Astrocyte of the spinal cord (primary cell): ENCODE data around the gene HOXB2.
A peak's percentile ranks its signal among the peaks of the same experiment; 100 is the strongest.

ENCODE experiments used
- DNase-seq: peaks from one replicate; pipeline ENCODE4 v3.0.0; 2011; ENCODE audit warnings: low read depth, low spot score
- H3K4me3 ChIP-seq: 2 replicates; pipeline ENCODE4 v1.5.1; 2011; ENCODE audit warnings: low read depth, mild to moderate bottlenecking, low read length, moderate library complexity
- CTCF ChIP-seq: IDR thresholded peaks from 2 replicates; pipeline ENCODE4 v1.5.1; 2012; ENCODE audit warnings: low read depth, mild to moderate bottlenecking, low read length, inconsistent platforms
- in situ Hi-C: cut with HindIII; loops from 2 replicates; pipeline ENCODE4 v1.10.0; 2017; ENCODE audit warnings: low sequenced_read_pairs

The HOXB2 gene

GRCh38 chr17:48505788-48506187 is 39.1 kb downstream of the HOXB2 start:
- DNase-seq, result peak; percentile 84
- in situ Hi-C loops, result no loop called here
- no peak overlapping the region for H3K4me3 ChIP-seq
- TF ChIP-seq CTCF, result no peak

- no peak for DNase-seq
- in situ Hi-C loops, result no loop called here
- TF ChIP-seq CTCF, result no peak
- H3K4me3 ChIP-seq, result no peak overlapping the region
Observed at GRCh38 chr17:48504953-48505352, 40.0 kb downstream of the HOXB2 start.

- DNase-seq, result no peak
- in situ Hi-C loops, result no loop called here
Observed at GRCh38 chr17:48503747-48504146, 41.2 kb downstream of the HOXB2 start.

GRCh38 chr17:48502901-48503300 is 42.0 kb downstream of the HOXB2 start:
- no peak overlapping the region for H3K4me3 ChIP-seq
- TF ChIP-seq CTCF, result no peak
- in situ Hi-C loops, result no loop called here
- DNase-seq, result no peak

More at GRCh38 chr17:48503747-48504146, 41.2 kb downstream of the HOXB2 start:
- TF ChIP-seq CTCF, result no peak
- H3K4me3 ChIP-seq, result no peak overlapping the region

GRCh38 chr17:48502312-48502711 is 42.6 kb downstream of the HOXB2 start:
- no peak for TF ChIP-seq CTCF

GRCh38 chr17:48500435-48501426 is 44.2 kb downstream of the HOXB2 start:
- H3K4me3 ChIP-seq, result no peak overlapping the region
- in situ Hi-C loops, result no loop called here
- TF ChIP-seq CTCF, result no peak
- peak; percentile 56 for DNase-seq

More at GRCh38 chr17:48502312-48502711, 42.6 kb downstream of the HOXB2 start:
- H3K4me3 ChIP-seq, result no peak overlapping the region
- no peak for DNase-seq
- in situ Hi-C loops, result no loop called here
